GM11168 (cell line): ENCODE data around the gene C10orf105.

Source experiments
- in situ Hi-C: fragments of 300-500 bp; cut with MboI; formaldehyde crosslinking; loops from one replicate; pipeline ENCODE4 v1.12.0; 2022; ENCODE audit warnings: low sequenced_read_pairs; ENCODE audit not compliant: unreplicated experiment

Gene C10orf105

DNA sequence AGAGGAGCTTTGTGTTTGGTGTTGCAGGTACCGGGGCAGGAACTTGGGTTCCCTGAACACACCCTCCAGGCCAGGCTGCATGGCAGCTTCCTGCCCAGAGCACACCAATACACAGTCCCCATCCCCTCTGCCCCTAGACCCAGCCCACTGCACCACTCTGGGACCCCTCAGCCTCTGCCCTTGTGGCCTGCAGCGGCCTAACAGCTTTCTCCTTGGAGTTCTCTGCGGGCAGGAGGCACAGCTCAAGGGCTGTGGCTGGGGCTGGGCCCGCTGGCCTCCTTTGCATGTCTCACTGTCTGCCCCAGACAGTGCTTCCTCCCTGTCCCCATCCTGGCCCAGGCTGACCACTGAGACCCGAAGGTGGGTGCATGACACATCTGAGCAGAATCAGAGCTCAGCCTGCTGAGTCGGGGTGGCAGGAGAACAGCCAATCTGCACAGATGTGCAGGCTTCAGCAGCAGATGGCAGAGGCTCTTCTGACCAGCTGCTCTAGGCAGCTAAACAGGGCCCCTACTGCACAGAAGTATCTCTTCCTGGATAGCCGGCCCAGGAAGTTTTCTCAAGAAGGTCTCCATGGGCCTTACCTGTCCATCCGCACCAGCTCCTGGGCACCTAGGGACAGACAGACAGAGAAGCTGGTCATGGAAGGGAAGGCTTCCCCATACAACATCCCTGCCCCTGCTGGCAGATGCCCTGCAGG, 33.0 kb upstream of the C10orf105 start:
- in situ Hi-C loops = no loop called here

GRCh38 chr10:71751515-71752224, 32.1 kb upstream of the C10orf105 start:
- in situ Hi-C loops = no loop called here

GRCh38 chr10:71750986-71751385, 31.4 kb upstream of the C10orf105 start:
- in situ Hi-C loops = no loop called here

- in situ Hi-C loops = no loop called here
Observed at GRCh38 chr10:71750124-71750841, 30.7 kb upstream of the C10orf105 start.

- in situ Hi-C loops = no loop called here
Observed at GRCh38 chr10:71749396-71749795, 29.8 kb upstream of the C10orf105 start.

DNA sequence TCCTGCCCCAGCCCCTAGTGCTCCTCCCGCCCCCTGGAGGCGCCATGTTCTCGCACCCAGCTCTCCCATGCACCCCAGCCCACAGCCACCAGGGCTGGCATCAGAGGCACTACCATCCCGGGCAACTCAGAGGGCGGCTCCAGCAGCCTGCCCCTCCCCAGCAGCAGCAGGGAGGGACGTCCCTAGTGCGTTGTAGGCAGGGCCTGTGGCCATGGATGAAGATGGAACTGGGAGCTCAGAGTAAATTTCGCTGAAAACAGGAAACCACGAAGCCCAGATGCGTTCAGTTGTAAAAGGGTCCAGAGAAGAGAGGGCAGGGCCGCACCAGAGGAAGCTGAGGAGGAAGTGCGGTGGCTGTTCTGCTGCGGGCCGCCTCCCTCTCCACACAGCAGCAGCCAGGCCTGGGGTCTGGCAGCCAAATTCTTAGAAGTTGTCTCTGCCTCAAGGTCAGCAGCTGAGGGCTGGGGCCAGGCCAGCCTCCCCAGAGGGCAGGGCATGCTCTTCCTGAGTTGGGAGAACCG, 29.2 kb upstream of the C10orf105 start:
- in situ Hi-C loops = no loop called here

- in situ Hi-C loops = no loop called here
Observed at GRCh38 chr10:71747551-71748523, 28.3 kb upstream of the C10orf105 start.

GRCh38 chr10:71747039-71747531, 27.5 kb upstream of the C10orf105 start:
- in situ Hi-C loops = no loop called here

DNA sequence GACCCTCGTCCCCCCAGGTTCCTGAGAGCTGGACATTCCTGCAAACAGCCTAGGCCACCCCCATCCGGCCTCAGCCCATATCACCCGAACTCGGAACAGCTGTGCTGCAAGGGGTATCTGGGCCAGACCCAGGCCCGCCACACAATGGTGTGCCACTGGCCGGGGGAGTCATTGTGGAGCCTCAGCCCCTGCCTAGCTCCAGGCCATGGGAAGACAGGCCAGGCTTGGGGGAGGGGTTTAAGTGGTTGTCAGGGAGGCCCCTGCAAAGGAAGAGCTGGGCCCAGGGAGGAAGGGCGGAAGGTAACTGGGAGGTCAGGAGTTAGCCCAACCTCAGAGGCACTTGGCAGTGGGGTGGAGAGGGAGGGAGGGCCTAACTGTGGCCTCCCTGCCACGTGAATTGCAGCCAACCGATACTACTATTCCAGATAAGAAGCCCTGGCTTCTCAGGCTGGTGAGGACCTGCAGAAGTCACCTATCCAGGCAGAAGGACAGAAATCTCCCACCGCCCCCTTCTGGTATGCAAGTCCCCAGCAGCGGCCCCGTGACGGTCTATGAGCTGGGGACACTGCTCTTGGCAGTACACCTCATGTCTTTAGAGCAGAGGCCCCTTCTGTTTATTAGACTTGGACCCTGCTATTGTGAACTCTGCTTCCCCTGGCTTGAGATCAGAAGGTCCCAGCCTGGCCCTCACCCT, 26.9 kb upstream of the C10orf105 start:
- in situ Hi-C loops = no loop called here

DNA sequence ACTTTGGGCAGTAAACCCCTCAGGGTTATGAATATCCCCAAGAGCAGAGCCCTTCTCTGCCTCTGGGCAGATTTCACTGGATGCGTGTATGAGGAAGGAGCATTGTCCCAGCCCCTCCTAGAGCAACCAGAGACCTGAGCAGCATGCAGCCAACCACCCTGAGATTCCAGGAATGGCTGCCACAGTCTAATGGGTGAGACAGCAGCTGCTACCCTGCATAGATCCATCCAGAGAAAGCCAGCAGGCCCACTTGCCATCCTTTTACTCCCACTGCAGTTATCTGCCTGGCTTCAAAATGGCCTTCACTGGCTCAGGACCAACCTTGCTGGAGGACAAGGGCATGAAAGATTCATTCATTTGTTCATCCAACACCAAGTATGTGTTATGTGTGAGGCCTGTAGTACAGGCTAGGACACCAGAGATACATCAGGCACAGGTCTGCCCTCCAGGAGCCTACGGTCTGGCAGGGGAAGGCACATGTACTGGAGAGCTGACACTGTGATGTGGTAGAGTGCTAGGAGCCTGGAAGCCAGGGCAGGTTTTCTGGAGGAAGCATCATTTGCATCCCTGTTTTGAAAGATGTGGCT, 26.2 kb upstream of the C10orf105 start:
- in situ Hi-C loops = no loop called here

- in situ Hi-C loops = no loop called here
Observed at GRCh38 chr10:71744897-71745663, 25.5 kb upstream of the C10orf105 start.

DNA sequence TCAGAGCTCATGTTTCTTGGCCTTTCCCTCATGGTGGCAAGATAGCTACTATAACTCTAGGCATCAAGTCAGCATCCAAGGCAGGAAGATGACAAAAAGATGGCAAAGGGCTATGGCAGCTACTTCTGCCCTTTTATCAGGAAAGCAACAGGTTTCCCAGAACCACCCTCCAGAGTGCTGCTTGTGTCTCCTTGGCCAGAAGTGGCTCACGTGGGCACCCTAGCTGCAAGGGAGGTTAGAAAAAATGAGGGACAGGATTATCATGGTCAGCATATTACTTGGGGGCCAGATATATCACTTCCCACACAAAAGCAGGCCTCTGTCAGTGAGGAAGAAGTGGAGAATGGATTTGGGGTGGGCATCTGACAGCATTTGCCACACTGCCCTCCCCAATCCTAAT, 24.3 kb upstream of the C10orf105 start:
- in situ Hi-C loops = no loop called here

GRCh38 chr10:71743089-71743838, 23.7 kb upstream of the C10orf105 start:
- in situ Hi-C loops = no loop called here

DNA sequence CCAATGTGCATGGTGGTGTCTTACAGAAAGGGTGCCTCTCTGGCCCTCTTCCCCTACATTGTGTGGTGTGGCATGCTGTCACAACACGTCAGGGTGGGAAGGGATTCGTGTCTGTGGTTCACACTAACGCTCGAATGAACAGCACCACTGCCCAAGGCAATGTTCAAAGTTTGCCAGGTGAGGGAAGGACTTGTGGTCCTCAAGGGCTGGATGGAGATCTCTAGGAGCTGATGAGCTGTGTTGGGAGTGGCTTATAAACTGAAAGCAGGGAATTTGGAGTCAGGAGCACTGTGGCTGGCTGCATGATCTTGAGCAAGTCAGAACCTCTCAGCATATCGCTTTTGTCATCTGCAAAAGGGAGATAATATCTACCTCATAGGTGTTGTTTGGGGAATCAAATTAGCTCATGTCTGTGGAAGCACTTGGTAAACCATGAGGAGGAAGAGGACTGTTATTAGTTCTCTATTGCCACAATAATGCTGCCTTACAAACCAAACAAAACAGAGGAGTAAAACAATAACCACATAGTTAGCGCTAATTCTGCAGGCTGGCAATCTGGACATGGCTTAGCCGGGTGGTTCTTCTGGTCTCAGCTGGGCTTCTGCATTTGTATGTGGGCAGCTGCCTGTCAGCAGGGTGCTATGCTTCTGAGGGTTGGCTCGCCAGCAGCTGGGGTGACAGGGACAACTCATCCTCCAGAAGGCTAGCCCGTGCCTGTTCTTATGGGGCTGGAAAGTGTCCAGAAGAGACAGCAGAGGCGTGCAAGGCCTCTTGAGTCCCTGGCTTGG, 22.9 kb upstream of the C10orf105 start:
- in situ Hi-C loops = no loop called here

DNA sequence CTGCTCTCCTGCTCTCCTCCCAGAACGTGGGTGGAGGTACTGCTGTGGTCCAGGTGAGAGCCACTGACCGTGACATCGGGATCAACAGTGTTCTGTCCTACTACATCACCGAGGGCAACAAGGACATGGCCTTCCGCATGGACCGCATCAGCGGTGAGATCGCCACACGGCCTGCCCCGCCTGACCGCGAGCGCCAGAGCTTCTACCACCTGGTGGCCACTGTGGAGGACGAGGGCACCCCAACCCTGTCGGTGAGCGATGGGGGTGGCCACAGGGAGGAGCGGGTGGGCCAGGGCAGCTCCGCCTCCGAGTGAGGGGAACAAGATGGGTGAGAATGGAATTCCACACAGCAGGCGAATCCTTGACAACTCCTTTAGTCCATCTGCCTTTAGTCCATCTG, 22.1 kb upstream of the C10orf105 start:
- in situ Hi-C loops = no loop called here

GRCh38 chr10:71741029-71741428, 21.5 kb upstream of the C10orf105 start:
- in situ Hi-C loops = no loop called here
